GM10266 (cell line): ENCODE data around the gene TP63.

Source experiments
- DNase-seq: peaks from one replicate; pipeline ENCODE4 v3.0.0; 2012; ENCODE audit errors: extremely low spot score
- CTCF ChIP-seq: IDR thresholded peaks from 2 replicates; pipeline ENCODE4 v1.5.1; 2012; ENCODE audit warnings: mild to moderate bottlenecking, low read depth; ENCODE audit not compliant: control insufficient read depth, insufficient read depth; ENCODE audit errors: missing control alignments

The TP63 gene

GRCh38 chr3:189898559-189899153, 267.5 kb downstream of the TP63 start:
- no peak for TF ChIP-seq CTCF
- no peak for DNase-seq

- no peak for DNase-seq
- no peak for TF ChIP-seq CTCF
Observed at GRCh38 chr3:189899186-189899585, 268.0 kb downstream of the TP63 start.

GRCh38 chr3:189900578-189900977, 269.4 kb downstream of the TP63 start:
- no peak for TF ChIP-seq CTCF

GRCh38 chr3:189901481-189901880, 270.3 kb downstream of the TP63 start:
- DNase-seq, result no peak
- TF ChIP-seq CTCF, result no peak

More at GRCh38 chr3:189900578-189900977, 269.4 kb downstream of the TP63 start:
- DNase-seq, result no peak

GRCh38 chr3:189902230-189903186, 271.3 kb downstream of the TP63 start:
- no peak for TF ChIP-seq CTCF
- no peak for DNase-seq

- TF ChIP-seq CTCF, result no peak
- DNase-seq, result no peak
Observed at GRCh38 chr3:189903562-189904250, 272.5 kb downstream of the TP63 start.
